ENCODE data around the gene KRT23.
A peak's percentile ranks its signal among the peaks of the same experiment; 100 is the strongest.

KRT23 gene

GRCh38 chr17:40937384-40937819 lies at the start of gene KRT23:
Gene KRT23 (minus strand): TSS chr17:40937646. CDS start chr17:40936603, 1,043 bp downstream.
- no peak for DNase-seq (ENCODE audit: low read depth, low spot score)
- H3K27ac ChIP-seq = peak within 1 kb of the TSS; percentile 73

DNA sequence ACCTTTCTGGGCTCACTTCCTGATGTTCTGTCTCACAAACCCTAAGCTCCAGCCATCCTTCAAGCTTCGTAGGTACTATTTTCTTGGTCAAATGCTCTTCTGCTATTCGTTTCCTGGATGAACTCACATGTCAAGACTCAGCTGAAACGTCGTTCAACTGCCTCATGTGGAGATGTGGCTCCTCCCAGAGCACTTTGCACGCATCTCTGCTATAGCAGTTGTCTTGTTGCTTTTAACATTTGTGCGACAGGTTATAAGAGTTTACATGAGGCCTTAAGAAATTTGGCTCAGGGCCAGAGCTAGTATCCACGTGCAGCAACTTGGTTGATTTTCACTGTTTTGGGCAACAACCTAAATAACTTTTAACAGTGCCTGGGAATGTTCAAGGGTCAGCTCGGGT lies 49.5 kb upstream of the KRT23 start:
- H3K27ac ChIP-seq = no peak overlapping the region

GRCh38 chr17:40984226-40984625 lies 46.8 kb upstream of the KRT23 start, which contains the start of gene KRT40:
Gene KRT40 (minus strand): TSS chr17:40984326. CDS start chr17:40984273, 53 bp downstream.
- no peak for DNase-seq (ENCODE audit: low read depth, low spot score)
- H3K27ac ChIP-seq = no peak within 1 kb of the TSS

More for the DNA sequence above, 49.5 kb upstream of the KRT23 start:
- no peak for DNase-seq (ENCODE audit: low read depth, low spot score)

GRCh38 chr17:40981115-40981514 lies 43.7 kb upstream of the KRT23 start:
- no peak overlapping the region for H3K27ac ChIP-seq
- no peak for DNase-seq (ENCODE audit: low read depth, low spot score)

- no peak for DNase-seq (ENCODE audit: low read depth, low spot score)
- no peak overlapping the region for H3K27ac ChIP-seq
Measured at GRCh38 chr17:40980596-40980995, 43.1 kb upstream of the KRT23 start.

DNA sequence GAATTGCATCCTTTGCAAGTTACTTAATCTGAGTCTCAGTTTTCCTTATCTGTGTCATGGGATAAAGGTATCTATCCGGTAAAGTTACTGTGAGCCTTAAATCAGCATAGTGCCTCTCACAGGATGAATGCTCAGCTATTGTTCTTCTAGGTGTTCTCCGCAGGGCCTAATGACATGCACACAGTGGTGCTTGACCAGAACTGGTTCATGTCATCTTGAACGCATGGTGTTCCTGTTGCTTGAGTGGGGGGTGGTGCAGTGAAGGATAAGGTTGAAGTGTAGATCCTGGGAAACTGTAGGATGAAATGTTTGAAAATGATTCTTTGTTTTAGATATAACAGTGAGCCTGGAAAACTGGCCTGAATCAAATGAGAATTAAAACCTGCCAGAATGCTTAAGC lies 42.7 kb upstream of the KRT23 start:
- no peak overlapping the region for H3K27ac ChIP-seq
- no peak for DNase-seq (ENCODE audit: low read depth, low spot score)

DNA sequence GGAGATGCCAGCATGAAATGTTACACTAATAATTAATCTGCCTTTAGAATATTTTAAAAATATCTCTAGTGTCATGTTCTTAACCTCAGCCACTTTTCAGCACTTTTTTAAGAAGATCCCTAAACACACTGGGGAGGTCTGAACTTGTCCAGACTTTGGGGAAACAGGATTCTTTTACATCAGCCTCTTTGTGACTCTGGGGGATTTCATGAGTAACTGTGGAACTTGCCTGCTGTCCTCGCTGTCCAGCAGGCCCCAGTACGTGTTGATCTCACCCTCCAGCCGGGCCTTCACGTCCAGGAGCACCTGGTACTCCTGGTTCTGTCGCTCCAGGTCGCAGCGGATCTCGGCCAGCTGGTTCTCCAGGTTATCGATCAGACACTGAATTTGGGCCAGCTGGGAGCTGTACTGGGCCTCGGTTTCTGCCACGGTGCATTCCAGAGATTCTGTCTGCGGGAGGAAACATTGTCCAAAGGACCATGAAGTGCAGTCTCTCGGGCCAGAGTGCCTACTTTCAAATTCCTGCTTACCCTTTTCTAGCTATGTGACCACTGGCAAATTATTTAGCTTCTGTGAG lies 41.2 kb upstream of the KRT23 start:
- no peak overlapping the region for H3K27ac ChIP-seq
- DNase-seq (ENCODE audit: low read depth, low spot score) = no peak

DNA sequence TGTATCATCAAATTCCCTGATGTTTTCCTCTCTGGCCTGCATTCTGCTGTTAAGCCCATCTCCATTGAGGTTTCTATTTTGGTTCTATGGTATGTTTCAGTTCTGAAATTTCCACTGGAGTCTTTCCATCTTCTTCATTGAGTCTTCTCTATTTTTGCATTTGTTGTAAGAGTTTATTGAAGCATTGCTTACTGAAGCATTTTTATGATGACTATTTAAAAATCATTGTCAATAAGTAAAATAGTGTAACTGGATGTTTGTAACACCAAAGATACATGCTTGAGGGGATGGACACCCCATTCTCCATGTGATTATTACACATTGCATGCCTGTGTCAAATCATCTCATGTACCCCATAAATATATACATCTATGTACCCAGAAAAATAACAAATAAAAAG lies 38.1 kb upstream of the KRT23 start:
- no peak for DNase-seq (ENCODE audit: low read depth, low spot score)
- no peak overlapping the region for H3K27ac ChIP-seq

DNA sequence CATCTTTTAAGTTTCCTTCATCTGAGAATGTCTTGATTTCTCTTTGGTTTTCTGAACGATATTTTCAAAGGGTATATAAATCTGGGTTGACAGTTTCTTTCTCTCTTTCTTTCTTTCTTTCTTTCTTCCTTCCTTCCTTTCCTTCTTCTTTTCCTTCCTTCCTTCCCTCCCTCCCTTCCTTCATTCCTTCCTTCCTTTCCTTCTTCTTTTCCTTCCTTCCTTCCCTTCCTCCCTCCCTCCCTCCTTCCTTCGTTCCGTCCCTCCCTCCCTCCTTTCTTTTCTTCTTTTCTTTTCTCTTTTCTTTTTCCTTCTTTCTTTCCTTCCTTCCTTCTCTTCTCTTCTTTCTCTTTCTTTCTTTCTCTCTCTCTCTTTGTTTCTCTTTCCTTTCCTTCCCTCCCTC lies 36.9 kb upstream of the KRT23 start:
- DNase-seq (ENCODE audit: low read depth, low spot score) = no peak
- no peak overlapping the region for H3K27ac ChIP-seq

GRCh38 chr17:40967582-40967981 lies 30.1 kb upstream of the KRT23 start:
- no peak overlapping the region for H3K27ac ChIP-seq
- DNase-seq (ENCODE audit: low read depth, low spot score) = no peak

- DNase-seq (ENCODE audit: low read depth, low spot score) = no peak
- no peak within 1 kb of the TSS for H3K27ac ChIP-seq
Measured at GRCh38 chr17:40966848-40967247, 29.4 kb upstream of the KRT23 start, which contains the start of gene KRT39. Gene KRT39 (minus strand): TSS chr17:40966948. CDS start chr17:40966856, 92 bp downstream.

GRCh38 chr17:40963838-40964237 lies 26.4 kb upstream of the KRT23 start:
- no peak for DNase-seq (ENCODE audit: low read depth, low spot score)
- H3K27ac ChIP-seq = peak overlapping the region; percentile 19

GRCh38 chr17:40962059-40962561 lies 24.7 kb upstream of the KRT23 start:
- DNase-seq (ENCODE audit: low read depth, low spot score) = no peak

DNA sequence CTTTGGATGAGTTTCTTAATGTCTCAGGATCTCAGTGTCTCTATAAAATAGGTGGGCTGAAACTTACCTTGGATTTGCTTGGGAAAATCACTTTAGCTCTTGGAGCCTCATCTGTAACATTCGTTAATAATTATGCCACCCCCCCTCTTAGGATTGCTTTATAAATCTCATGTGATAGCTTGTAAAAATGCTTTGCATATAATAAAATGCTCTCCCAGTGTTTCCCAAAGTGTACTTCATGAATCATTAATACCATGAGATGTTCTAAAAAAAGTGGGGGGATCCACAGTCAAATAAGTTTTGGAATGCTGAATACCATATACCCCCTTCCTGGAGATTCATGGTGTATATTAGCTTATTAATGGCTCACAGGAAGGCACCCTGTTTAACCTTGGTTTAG lies 24.1 kb upstream of the KRT23 start:
- no peak overlapping the region for H3K27ac ChIP-seq
- no peak for DNase-seq (ENCODE audit: low read depth, low spot score)

More at GRCh38 chr17:40962059-40962561, 24.7 kb upstream of the KRT23 start:
- H3K27ac ChIP-seq = no peak overlapping the region

- H3K27ac ChIP-seq = no peak overlapping the region
- no peak for DNase-seq (ENCODE audit: low read depth, low spot score)
Measured at GRCh38 chr17:40960144-40960543, 22.7 kb upstream of the KRT23 start.

- peak; percentile 65 for DNase-seq (ENCODE audit: low read depth, low spot score)
- H3K27ac ChIP-seq = peak overlapping the region; percentile 97
Measured at GRCh38 chr17:40958086-40958953, 20.9 kb upstream of the KRT23 start.

DNA sequence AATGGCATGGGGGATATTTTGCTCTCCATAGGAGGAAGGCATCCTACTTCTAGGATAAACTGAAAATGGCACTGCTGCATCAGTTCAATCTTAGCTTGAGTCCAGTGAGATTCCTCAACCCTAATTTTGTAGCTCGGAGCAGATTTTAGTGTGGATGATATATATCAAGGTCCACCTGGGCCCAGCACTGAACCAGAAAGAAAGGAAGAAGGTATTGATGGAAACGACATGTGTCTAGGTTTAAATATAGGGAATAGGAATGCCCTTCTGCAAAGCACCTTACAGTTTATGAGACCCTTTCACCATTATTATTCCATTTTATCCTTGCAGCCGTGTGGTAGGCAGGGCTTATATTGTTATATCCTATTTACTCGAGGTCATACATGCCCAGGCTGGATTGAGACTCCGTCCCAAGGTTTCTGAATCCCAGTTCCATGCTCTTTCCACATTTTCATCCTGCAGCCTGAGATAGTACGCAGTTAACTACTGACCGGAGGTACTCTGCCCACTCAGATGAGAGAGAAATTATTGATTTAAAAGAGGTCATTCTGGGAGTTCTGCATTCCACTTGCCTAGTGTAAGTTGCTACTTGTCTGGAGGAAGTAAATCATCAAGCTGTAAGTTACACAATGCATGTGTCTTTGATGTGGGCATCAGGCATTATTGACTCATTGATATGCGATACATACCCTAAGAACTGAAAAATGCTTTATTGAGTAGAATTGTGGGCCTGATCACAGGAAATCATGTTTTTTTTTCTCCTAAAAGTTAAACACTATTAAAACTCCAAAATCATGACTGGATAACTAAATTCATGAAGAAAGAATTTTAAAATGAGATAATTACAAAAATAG lies 19.2 kb upstream of the KRT23 start:
- peak; percentile 99 for DNase-seq (ENCODE audit: low read depth, low spot score)
- H3K27ac ChIP-seq = peak overlapping the region; percentile 97

- peak overlapping the region; percentile 97 for H3K27ac ChIP-seq
- peak; percentile 99 for DNase-seq (ENCODE audit: low read depth, low spot score)
Measured at GRCh38 chr17:40953881-40954280, 16.4 kb upstream of the KRT23 start.

DNA sequence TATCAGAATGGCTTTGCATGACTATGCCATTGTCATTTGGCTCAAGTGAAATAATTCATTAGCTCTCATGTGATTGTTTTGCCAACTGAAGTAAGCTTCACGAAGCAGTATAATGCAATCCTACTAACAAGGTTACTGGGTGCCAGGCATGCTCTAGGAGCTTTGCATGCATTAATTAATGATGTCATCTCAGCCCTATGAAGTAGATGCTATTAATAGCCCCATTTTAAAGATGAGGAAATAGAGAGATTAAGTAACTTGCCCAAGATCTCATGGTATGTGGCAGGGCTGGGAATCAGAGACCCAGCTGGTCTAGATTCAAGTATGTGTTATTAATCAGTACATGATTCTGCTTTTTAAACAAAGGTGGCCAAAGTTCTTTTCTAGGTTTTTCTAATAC lies 15.2 kb upstream of the KRT23 start:
- peak overlapping the region; percentile 97 for H3K27ac ChIP-seq
- peak; percentile 95 for DNase-seq (ENCODE audit: low read depth, low spot score)

DNA sequence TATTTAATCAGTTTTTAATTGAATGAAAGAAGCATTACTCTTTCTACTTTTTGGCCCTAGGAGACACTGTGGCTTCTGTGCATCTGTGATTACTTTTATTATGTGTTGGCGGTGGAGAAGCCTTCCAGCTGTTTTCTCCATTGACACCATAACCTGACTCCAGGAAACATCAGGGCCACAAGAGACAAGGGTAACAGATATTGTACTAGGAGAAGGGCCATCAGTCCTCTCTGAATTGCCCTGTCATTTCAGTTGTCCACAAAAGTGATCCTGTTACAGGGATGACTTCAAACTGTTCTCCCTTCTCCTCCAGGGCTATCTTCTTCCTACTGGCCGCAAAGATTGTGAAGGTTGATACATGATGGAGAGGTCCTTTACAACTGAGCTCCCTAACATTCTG lies 14.7 kb upstream of the KRT23 start:
- DNase-seq (ENCODE audit: low read depth, low spot score) = no peak
- H3K27ac ChIP-seq = peak overlapping the region; percentile 97

Measured in epithelial cell of prostate (primary cell).